RWPE2 (cell line): Measurements from ENCODE around the gene ATXN3L.

Experiments
- ATAC-seq: fragments of 200-7000 bp; cut with Tn5 transposase; 3 replicates; pipeline ENCODE4 v1.9.1; 2021; ENCODE audit warnings: low read depth
- DNase-seq: peaks from one replicate; pipeline ENCODE4 v3.0.0-alpha.2; 2020; ENCODE audit warnings: low spot score
- H3K27ac ChIP-seq: fragments of 450-650 bp; 2 replicates; pipeline ENCODE4 v1.5.1; 2017; ENCODE audit warnings: mild to moderate bottlenecking; ENCODE audit not compliant: poor library complexity, severe bottlenecking
- H3K27me3 ChIP-seq: fragments of 250-450 bp; sonication (Bioruptor Pico); 2 replicates; pipeline ENCODE4 v1.5.1; 2021; ENCODE audit warnings: mild to moderate bottlenecking, moderate library complexity; ENCODE audit not compliant: insufficient read depth, poor library complexity, severe bottlenecking
- H3K36me3 ChIP-seq: fragments of 250-450 bp; sonication (Bioruptor Pico); 2 replicates; pipeline ENCODE4 v1.5.1; 2020; ENCODE audit warnings: low read depth, mild to moderate bottlenecking, moderate library complexity
- H3K4me1 ChIP-seq: fragments of 250-450 bp; sonication (Bioruptor Pico); 2 replicates; pipeline ENCODE4 v1.5.1; 2021; ENCODE audit warnings: mild to moderate bottlenecking, moderate library complexity; ENCODE audit not compliant: insufficient read depth, poor library complexity, severe bottlenecking
- H3K4me3 ChIP-seq: fragments of 250-450 bp; sonication (Bioruptor Pico); 2 replicates; pipeline ENCODE4 v1.5.1; 2021; ENCODE audit warnings: mild to moderate bottlenecking, moderate library complexity; ENCODE audit not compliant: severe bottlenecking
- H3K9me3 ChIP-seq: fragments of 250-450 bp; sonication (Bioruptor Pico); 2 replicates; pipeline ENCODE4 v1.5.1; 2021; ENCODE audit warnings: mild to moderate bottlenecking, moderate library complexity; ENCODE audit not compliant: severe bottlenecking
- TF ChIP-seq, protein P1 (sequence below): fragments of 450-650 bp; IDR thresholded peaks from one replicate; pipeline ENCODE4 v1.5.1; 2017; ENCODE audit warnings: mild to moderate bottlenecking, moderate library complexity; ENCODE audit not compliant: poor library complexity, severe bottlenecking

Gene ATXN3L

DNA sequence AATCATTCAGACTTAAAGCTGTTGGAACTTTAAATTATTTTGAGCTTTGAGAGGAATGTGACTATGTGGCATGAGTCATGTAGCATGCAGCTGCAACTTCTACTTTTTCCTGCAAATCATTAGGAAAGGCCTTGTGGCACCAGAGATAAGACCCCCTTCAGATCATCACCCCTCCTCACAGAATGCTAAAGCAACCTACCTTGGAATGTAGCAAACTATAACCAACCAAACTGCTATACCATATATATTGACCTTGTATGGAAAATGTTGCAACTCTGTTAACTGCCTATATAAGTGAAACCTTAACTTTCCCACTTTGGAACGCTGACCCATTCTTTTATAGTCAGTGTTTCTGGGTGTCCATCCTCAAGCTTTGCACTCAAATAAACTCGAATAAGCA, 32.0 kb downstream of the ATXN3L start:
- no peaks in the 10 kb centered on the region for H3K27me3 ChIP-seq
- H3K4me3 ChIP-seq: no peak overlapping the region
- no peaks in the 10 kb centered on the region for H3K36me3 ChIP-seq
- H3K4me1 ChIP-seq: peaks cover 15% of the 10 kb centered on the region
- H3K27ac ChIP-seq: peak overlapping the region; percentile 47
- TF ChIP-seq, protein P1, sequence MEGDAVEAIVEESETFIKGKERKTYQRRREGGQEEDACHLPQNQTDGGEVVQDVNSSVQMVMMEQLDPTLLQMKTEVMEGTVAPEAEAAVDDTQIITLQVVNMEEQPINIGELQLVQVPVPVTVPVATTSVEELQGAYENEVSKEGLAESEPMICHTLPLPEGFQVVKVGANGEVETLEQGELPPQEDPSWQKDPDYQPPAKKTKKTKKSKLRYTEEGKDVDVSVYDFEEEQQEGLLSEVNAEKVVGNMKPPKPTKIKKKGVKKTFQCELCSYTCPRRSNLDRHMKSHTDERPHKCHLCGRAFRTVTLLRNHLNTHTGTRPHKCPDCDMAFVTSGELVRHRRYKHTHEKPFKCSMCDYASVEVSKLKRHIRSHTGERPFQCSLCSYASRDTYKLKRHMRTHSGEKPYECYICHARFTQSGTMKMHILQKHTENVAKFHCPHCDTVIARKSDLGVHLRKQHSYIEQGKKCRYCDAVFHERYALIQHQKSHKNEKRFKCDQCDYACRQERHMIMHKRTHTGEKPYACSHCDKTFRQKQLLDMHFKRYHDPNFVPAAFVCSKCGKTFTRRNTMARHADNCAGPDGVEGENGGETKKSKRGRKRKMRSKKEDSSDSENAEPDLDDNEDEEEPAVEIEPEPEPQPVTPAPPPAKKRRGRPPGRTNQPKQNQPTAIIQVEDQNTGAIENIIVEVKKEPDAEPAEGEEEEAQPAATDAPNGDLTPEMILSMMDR: no peak
- no peak for ATAC-seq
- no peaks in the 10 kb centered on the region for H3K9me3 ChIP-seq
- DNase-seq: no peak

DNA sequence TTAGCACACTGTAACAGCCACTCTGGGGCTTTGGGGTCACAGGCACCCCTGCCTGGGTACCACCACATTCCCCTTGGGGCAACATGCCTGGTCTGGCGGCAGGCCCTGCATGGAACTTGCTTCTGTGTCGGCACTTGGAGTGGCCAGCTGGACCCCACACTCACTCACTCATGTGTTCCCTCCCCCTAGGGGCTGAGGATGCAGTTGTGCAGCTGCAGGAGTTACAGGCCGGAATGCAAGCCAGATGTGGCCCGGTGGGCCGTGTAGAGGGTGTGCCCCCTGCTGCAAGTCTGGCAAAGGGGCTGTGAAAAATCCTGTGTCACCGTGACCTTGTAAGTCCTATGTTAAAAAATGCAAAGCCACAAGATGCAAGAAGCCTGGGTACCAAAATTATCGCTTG, 34.2 kb downstream of the ATXN3L start:
- no peak for ATAC-seq
- no peak overlapping the region for H3K27ac ChIP-seq
- no peaks in the 10 kb centered on the region for H3K9me3 ChIP-seq
- H3K4me3 ChIP-seq: no peak overlapping the region
- no peak for DNase-seq
- TF ChIP-seq, protein P1: no peak
- H3K27me3 ChIP-seq: no peaks in the 10 kb centered on the region
- H3K4me1 ChIP-seq: peaks cover 15% of the 10 kb centered on the region
- H3K36me3 ChIP-seq: no peaks in the 10 kb centered on the region

DNA sequence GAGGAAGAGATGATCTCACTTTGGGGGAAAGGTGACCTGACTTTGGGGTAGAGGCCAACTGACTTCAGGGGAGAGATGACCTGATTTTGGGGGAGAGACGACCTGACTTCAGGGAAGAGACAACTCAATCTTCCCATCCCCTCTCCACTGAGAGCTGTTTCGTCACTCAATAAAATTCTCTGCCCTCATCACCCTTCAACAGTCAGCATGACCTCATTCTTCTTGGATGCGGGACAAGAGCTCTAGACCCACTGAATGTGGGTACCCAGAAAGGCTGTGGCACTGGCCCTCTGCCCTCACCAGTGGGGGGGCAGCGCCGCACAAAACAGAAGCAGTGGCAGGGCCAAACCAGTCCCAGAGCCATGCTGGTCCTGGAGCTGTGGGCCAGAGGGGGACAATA, 34.6 kb downstream of the ATXN3L start:
- ATAC-seq (no peak), DNase-seq (no peak)
- Histone ChIP-seq H3K9me3 (no peaks in the 10 kb centered on the region), H3K27ac (no peak overlapping the region), H3K4me1 (peaks cover 15% of the 10 kb centered on the region), H3K27me3 (no peaks in the 10 kb centered on the region), H3K4me3 (no peak overlapping the region), H3K36me3 (no peaks in the 10 kb centered on the region)
- TF ChIP-seq, protein P1: no peak

DNA sequence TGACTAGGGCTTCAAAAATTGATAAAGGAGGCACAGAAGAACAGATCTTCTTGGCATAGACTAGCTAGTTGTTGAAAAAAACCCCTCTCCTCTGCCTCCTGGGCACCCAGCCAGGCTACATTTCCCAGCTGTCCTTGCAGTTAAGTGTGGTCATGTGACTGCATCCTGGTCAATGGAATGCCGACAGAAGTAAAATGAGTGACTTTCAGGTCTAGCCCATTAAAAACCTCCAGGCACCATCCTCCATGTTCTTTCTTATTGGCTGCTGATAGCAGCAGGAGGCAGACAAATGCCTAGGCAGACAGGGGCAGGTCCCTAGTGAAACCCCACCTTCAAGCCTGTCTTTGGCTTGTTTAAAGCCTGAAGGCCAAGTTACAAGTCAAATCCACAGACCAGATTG, 35.3 kb downstream of the ATXN3L start:
- H3K4me1 ChIP-seq: peaks cover 15% of the 10 kb centered on the region
- no peaks in the 10 kb centered on the region for H3K9me3 ChIP-seq
- ATAC-seq (no peak), DNase-seq (no peak)
- H3K36me3 ChIP-seq: no peaks in the 10 kb centered on the region
- H3K27me3 ChIP-seq: no peaks in the 10 kb centered on the region
- TF ChIP-seq, protein P1: no peak
- H3K4me3 ChIP-seq: no peak overlapping the region
- no peak overlapping the region for H3K27ac ChIP-seq

DNA sequence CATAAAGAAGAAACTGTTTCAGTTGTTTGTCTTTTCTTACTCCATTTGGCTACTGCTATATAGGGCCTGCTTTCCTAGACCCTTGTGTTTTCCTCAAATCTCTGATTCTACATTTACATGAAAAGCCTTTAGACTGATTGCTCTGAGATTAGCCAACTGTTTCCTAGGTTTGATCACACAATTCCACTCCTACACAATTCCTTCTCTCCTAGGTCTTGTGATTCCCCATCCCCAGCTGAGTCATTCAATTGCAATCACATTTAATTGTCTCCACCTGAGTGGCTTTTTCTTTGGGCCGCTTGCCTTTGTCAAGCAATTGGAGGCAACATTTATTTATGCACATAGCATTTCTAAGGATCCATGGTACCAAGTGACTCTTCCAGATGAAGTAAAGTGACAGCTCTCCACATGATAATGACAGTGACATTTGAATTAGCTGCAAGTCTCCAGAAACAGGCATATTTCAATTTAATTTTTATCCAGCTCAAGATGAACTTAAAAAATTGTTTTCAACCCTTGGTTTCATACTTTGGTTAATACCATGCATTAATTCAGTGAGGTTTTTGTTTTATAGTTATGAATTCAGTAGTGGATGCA, 35.8 kb downstream of the ATXN3L start:
- DNase-seq (no peak), ATAC-seq (peak; percentile 40; the same call in 1 of the 3 replicates)
- H3K36me3 ChIP-seq: no peaks in the 10 kb centered on the region
- no peaks in the 10 kb centered on the region for H3K9me3 ChIP-seq
- TF ChIP-seq, protein P1: no peak
- H3K27ac ChIP-seq: no peak overlapping the region
- H3K4me3 ChIP-seq: no peak overlapping the region
- no peaks in the 10 kb centered on the region for H3K27me3 ChIP-seq
- H3K4me1 ChIP-seq: peaks cover 15% of the 10 kb centered on the region
